GM12878 (cell line): ENCODE results near the gene CTDP1.

Experiments
- HDAC6 ChIP-seq: fragments of 200-600 bp; sonication (generic); IDR thresholded peaks from one replicate; pipeline ENCODE4 v1.8.0; 2017; ENCODE audit warnings: antibody characterized with exemption; ENCODE audit not compliant: unreplicated experiment
- POLR2A ChIP-seq: IDR thresholded peaks from 2 replicates; pipeline ENCODE4 v1.6.1; 2011; ENCODE audit warnings: low read depth, mild to moderate bottlenecking, low read length
- RCOR1 ChIP-seq: conservative IDR thresholded peaks from 2 replicates; pipeline ENCODE4 v1.6.1; 2012; ENCODE audit warnings: low read depth, low read length, improper control_type of control experiment
- SIN3A ChIP-seq: IDR thresholded peaks from 2 replicates; pipeline ENCODE4 v1.6.1; 2012; ENCODE audit warnings: low read depth, low read length, improper control_type of control experiment
- SMC3 ChIP-seq: IDR thresholded peaks from 2 replicates; pipeline ENCODE4 v1.6.1; 2011; ENCODE audit warnings: low read length, improper control_type of control experiment, borderline replicate concordance
- TAF1 ChIP-seq: IDR thresholded peaks from 2 replicates; pipeline ENCODE4 v1.6.1; 2011; ENCODE audit warnings: mild to moderate bottlenecking, low read depth, low read length, borderline replicate concordance
- YBX1 ChIP-seq: fragments of 450-650 bp; IDR thresholded peaks from 2 replicates; pipeline ENCODE4 v1.6.1; 2016; ENCODE audit warnings: antibody characterized with exemption
- TF ChIP-seq, protein P1 (sequence below), 3 experiments: IDR thresholded peaks in 2 of 3; conservative IDR thresholded peaks in 1 of 3; 2 replicates each; pipeline ENCODE4 v1.5.1; 2011; ENCODE audit warnings: low read depth in 3 of 3, low read length in 3 of 3, mild to moderate bottlenecking in 3 of 3, control low read depth in 2 of 3, moderate library complexity in 2 of 3, inconsistent platforms in 1 of 3, mixed read lengths in 1 of 3; ENCODE audit not compliant: control insufficient read depth in 2 of 3, insufficient read depth in 1 of 3; ENCODE audit errors: extremely low read depth in 1 of 3

GRCh38 chr18:79738581-79739439 is 59.2 kb downstream of the CTDP1 start:
- TF ChIP-seq YBX1 (no peak), RCOR1 (no peak), SIN3A (no peak), HDAC6 (no peak), TAF1 (no peak), SMC3 (no peak), POLR2A (no peak)
- TF ChIP-seq, protein P1, sequence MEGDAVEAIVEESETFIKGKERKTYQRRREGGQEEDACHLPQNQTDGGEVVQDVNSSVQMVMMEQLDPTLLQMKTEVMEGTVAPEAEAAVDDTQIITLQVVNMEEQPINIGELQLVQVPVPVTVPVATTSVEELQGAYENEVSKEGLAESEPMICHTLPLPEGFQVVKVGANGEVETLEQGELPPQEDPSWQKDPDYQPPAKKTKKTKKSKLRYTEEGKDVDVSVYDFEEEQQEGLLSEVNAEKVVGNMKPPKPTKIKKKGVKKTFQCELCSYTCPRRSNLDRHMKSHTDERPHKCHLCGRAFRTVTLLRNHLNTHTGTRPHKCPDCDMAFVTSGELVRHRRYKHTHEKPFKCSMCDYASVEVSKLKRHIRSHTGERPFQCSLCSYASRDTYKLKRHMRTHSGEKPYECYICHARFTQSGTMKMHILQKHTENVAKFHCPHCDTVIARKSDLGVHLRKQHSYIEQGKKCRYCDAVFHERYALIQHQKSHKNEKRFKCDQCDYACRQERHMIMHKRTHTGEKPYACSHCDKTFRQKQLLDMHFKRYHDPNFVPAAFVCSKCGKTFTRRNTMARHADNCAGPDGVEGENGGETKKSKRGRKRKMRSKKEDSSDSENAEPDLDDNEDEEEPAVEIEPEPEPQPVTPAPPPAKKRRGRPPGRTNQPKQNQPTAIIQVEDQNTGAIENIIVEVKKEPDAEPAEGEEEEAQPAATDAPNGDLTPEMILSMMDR (IDR thresholded peaks at IDR 0.05 in 2 of 3, conservative IDR thresholded peaks at IDR 0.05 in 1 of 3; ENCODE audit: control insufficient read depth in 2 of 3, extremely low read depth in 1 of 3, insufficient read depth in 1 of 3, low read depth in 3 of 3, low read length in 3 of 3) = no peak
